IMR-90 (cell line): ENCODE data around the gene SUSD6. TPM values are rescaled to one million over a fixed set of nuclear protein-coding genes. Genes with fewer than 3 reads are reported as not detected.

Experiments
- ATAC-seq: fragments of 200-7000 bp; cut with Tn5 transposase; 2 replicates; pipeline ENCODE4 v1.9.1; 2020; ENCODE audit warnings: low read depth, mild to moderate bottlenecking, moderate library complexity
- BruUV-seq: library from RNA; stranded (reverse); fragments of 400-500 nt; replicated peaks from 2 replicates; lab custom pipeline; 2021; lab: Mats Ljungman, UMichigan
- CTCF ChIA-PET: fragments of 300-600 bp; formaldehyde crosslinking; extraction: SDS; loops from one replicate; lab custom pipeline; 2021; ENCODE audit warnings: antibody characterized with exemption; lab: Yijun Ruan, JAX
- POLR2A ChIA-PET: fragments of 300-600 bp; sonication (Branson Sonifier 250); formaldehyde crosslinking; loops from one replicate; lab custom pipeline; 2022; ENCODE audit warnings: antibody characterized with exemption; ENCODE audit not compliant: unreplicated experiment; lab: Charles Lee
- DNase-seq: peaks from one replicate; pipeline ENCODE4 v3.0.0; 2013
- H2AFZ ChIP-seq: replicated peaks from 2 replicates; pipeline ENCODE3; 2013; ENCODE audit warnings: low read length, mild to moderate bottlenecking; ENCODE audit not compliant: poor library complexity
- H2AK5ac ChIP-seq: 2 replicates; pipeline ENCODE4 v1.6.1; 2013; ENCODE audit warnings: low read depth, low read length, inconsistent platforms
- H2AK9ac ChIP-seq: replicated peaks from 2 replicates; pipeline ENCODE3; 2013; ENCODE audit warnings: mild to moderate bottlenecking, low read depth, low read length, moderate library complexity; ENCODE audit not compliant: poor library complexity
- H2BK120ac ChIP-seq: 2 replicates; pipeline ENCODE4 v1.6.1; 2013; ENCODE audit warnings: low read depth, low read length, inconsistent platforms
- H2BK15ac ChIP-seq: 3 replicates; pipeline ENCODE4 v1.6.1; 2013; ENCODE audit warnings: low read depth, low read length, inconsistent platforms
- H2BK20ac ChIP-seq: 2 replicates; pipeline ENCODE4 v1.6.1; 2013; ENCODE audit warnings: low read depth, mild to moderate bottlenecking, inconsistent platforms, low read length, moderate library complexity
- H2BK5ac ChIP-seq: 2 replicates; pipeline ENCODE4 v1.6.1; 2013; ENCODE audit warnings: mild to moderate bottlenecking, low read depth, low read length, inconsistent platforms; ENCODE audit not compliant: poor library complexity, severe bottlenecking
- H3K14ac ChIP-seq: replicated peaks from 2 replicates; pipeline ENCODE4 v1.6.1; 2013; ENCODE audit warnings: low read depth, low read length, inconsistent platforms
- H3K18ac ChIP-seq: 2 replicates; pipeline ENCODE4 v1.6.1; 2013; ENCODE audit warnings: low read depth, low read length, control low read depth
- H3K23ac ChIP-seq: 2 replicates; pipeline ENCODE4 v1.6.1; 2013; ENCODE audit warnings: low read depth, low read length, inconsistent platforms
- H3K27ac ChIP-seq: 2 replicates; pipeline ENCODE4 v1.5.1; 2013; ENCODE audit warnings: mild to moderate bottlenecking, control low read depth, low read length; ENCODE audit not compliant: insufficient read depth
- H3K27me3 ChIP-seq: 2 replicates; pipeline ENCODE4 v1.6.1; 2013; ENCODE audit warnings: low read length; ENCODE audit not compliant: control insufficient read depth, insufficient read depth
- H3K36me3 ChIP-seq: 2 replicates; pipeline ENCODE4 v1.6.1; 2013; ENCODE audit warnings: low read length, mixed read lengths; ENCODE audit not compliant: control insufficient read depth, insufficient read depth
- H3K4ac ChIP-seq: 2 replicates; pipeline ENCODE4 v1.6.1; 2013; ENCODE audit warnings: low read depth, low read length, inconsistent platforms
- H3K4me1 ChIP-seq: 2 replicates; pipeline ENCODE4 v1.6.1; 2013; ENCODE audit warnings: low read length, mixed read lengths; ENCODE audit not compliant: control insufficient read depth, insufficient read depth
- H3K4me2 ChIP-seq: 2 replicates; pipeline ENCODE4 v1.6.1; 2013; ENCODE audit warnings: low read depth, mild to moderate bottlenecking, control low read depth, low read length, moderate library complexity
- H3K4me3 ChIP-seq: 2 replicates; pipeline ENCODE4 v1.5.1; 2013; ENCODE audit warnings: low read depth, mild to moderate bottlenecking, control low read depth, low read length, moderate library complexity; ENCODE audit not compliant: insufficient read depth
- H3K56ac ChIP-seq: 2 replicates; pipeline ENCODE4 v1.6.1; 2013; ENCODE audit warnings: low read length, inconsistent platforms; ENCODE audit not compliant: insufficient read depth; ENCODE audit errors: extremely low read depth
- H3K79me1 ChIP-seq, 2 experiments: 2 replicates each; pipeline ENCODE4 v1.6.1; 2013; ENCODE audit warnings: low read length in 2 of 2, inconsistent platforms in 1 of 2, low read depth in 1 of 2
- H3K9ac ChIP-seq: 2 replicates; pipeline ENCODE4 v1.6.1; 2013; ENCODE audit warnings: low read depth, low read length, control low read depth
- H3K9me1 ChIP-seq: 2 replicates; pipeline ENCODE4 v1.6.1; 2013; ENCODE audit warnings: low read length, inconsistent platforms; ENCODE audit not compliant: insufficient read depth
- H3K9me3 ChIP-seq: 2 replicates; pipeline ENCODE4 v1.6.1; 2013; ENCODE audit warnings: low read length; ENCODE audit not compliant: control insufficient read depth, insufficient read depth
- H4K20me1 ChIP-seq: 2 replicates; pipeline ENCODE4 v1.6.1; 2013; ENCODE audit warnings: low read length, inconsistent platforms; ENCODE audit not compliant: insufficient read depth
- H4K5ac ChIP-seq: 2 replicates; pipeline ENCODE4 v1.6.1; 2013; ENCODE audit warnings: mild to moderate bottlenecking, low read depth, low read length, control low read depth
- H4K8ac ChIP-seq, 2 experiments: 2 replicates each; pipeline ENCODE4 v1.6.1; 2013; ENCODE audit warnings: low read depth in 2 of 2, low read length in 2 of 2, control low read depth in 1 of 2, inconsistent platforms in 1 of 2
- H4K91ac ChIP-seq: 2 replicates; pipeline ENCODE4 v1.6.1; 2013; ENCODE audit warnings: low read depth, low read length, inconsistent platforms; ENCODE audit not compliant: insufficient read depth
- BHLHE40 ChIP-seq: fragments of 150-350 bp; IDR thresholded peaks from 2 replicates; pipeline ENCODE4 v1.6.1; 2016; ENCODE audit warnings: mild to moderate bottlenecking, low read depth, low read length
- MAFK ChIP-seq: IDR thresholded peaks from 2 replicates; pipeline ENCODE4 v1.6.1; 2012; ENCODE audit warnings: low read depth, low read length, improper control_type of control experiment
- NFE2L2 ChIP-seq: fragments of 150-350 bp; IDR thresholded peaks from 2 replicates; pipeline ENCODE4 v1.6.1; 2016; ENCODE audit warnings: low read depth, mild to moderate bottlenecking, low read length
- POLR2A ChIP-seq: IDR thresholded peaks from 2 replicates; pipeline ENCODE4 v1.6.1; 2012; ENCODE audit warnings: mild to moderate bottlenecking, low read depth, low read length
- RAD21 ChIP-seq: IDR thresholded peaks from 2 replicates; pipeline ENCODE4 v1.6.1; 2012; ENCODE audit warnings: low read length, improper control_type of control experiment
- RCOR1 ChIP-seq: IDR thresholded peaks from 2 replicates; pipeline ENCODE4 v1.6.1; 2012; ENCODE audit warnings: mild to moderate bottlenecking, low read length, improper control_type of control experiment; ENCODE audit not compliant: insufficient replicate concordance
- WGBS, 2 experiments: methylation state at CpG; one replicate each; pipeline versions ENCODE4 v1.1.5 to v1.1.7; 2013; ENCODE audit warnings: missing lambda C conversion rate in 2 of 2; ENCODE audit not compliant: insufficient read length in 1 of 2; ENCODE audit errors: extremely low coverage in 2 of 2; 5-methylcytosine and 5-hydroxymethylcytosine counted together
- dilution Hi-C: fragments of 300-500 bp; cut with HindIII; formaldehyde crosslinking; loops from one replicate; pipeline ENCODE4 v1.14.3; 2018; ENCODE audit warnings: low sequenced_read_pairs; ENCODE audit not compliant: unreplicated experiment
- in situ Hi-C: fragments of 300-500 bp; cut with MboI; formaldehyde crosslinking; loops from 3 replicates; pipeline ENCODE4 v1.14.3; 2019; ENCODE audit warnings: low sequenced_read_pairs, inconsistent platforms, mixed read lengths
- intact Hi-C: fragments of 100-400 bp; cut with micrococcal nuclease; formaldehyde crosslinking; loops from 2 replicates; pipeline ENCODE4 v1.10.0; 2022
- polyA plus RNA-seq, 3 experiments: library from polyadenylated mRNA; depleted of rRNA; stranded (reverse); fragments of >200 nt; gene quantifications; 2 replicates each; pipeline ENCODE4 v1.2.3, GENCODE V29; 2012; ENCODE audit warnings: low replicate concordance in 1 of 3
- total RNA-seq: library from RNA; depleted of rRNA; stranded (reverse); fragments of >200 nt; gene quantifications from 2 replicates; pipeline ENCODE4 v1.2.3, GENCODE V29; 2012
- TF ChIP-seq, protein P1 (sequence below): fragments of 150-350 bp; IDR thresholded peaks from 2 replicates; pipeline ENCODE4 v1.6.1; 2017; ENCODE audit warnings: mild to moderate bottlenecking, antibody characterized with exemption, low read length, low read depth

The SUSD6 gene
- total and polyA plus RNA-seq, 2 of the 4 experiments (the other 2 are of a cell fraction) = 2.3 to 10.1 TPM

DNA sequence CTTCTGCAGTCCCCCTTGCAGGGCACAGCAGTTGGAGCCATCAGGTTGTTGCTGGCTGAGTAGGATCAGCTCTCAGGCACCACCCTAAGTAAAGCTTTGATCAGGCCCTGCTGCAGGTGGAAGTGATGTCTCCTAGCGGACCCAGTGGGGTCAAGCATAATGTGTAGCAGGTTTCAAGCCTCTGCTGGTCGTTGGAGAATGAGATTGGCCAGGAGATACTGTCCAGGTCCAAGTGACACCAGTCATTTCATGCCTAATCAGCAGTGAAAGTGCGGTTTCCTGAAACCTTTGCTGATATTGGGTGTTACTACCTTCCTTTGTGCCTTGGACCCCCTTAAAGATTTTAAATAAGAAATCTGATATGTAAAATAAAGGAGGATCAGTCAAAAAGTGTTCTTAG is 72.6 kb downstream of the SUSD6 start:
- Histone ChIP-seq H3K9me1 (peaks cover 21% of the 10 kb centered on the region), H3K4me1 (peaks cover 13% of the 10 kb centered on the region), H2BK15ac (no peak overlapping the region), H3K4me2 (no peak overlapping the region), H3K56ac (no peak overlapping the region), H3K4me3 (no peak overlapping the region), H3K79me1 (peaks cover 20 to 80% of the 10 kb centered on the region in 2 experiments), H2AK5ac (0 out of 2 replicates have a peak overlapping the region, but pooled peaks have one; percentile 44), H4K5ac (no peak overlapping the region), H4K91ac (no peak overlapping the region), H2BK20ac (no peak overlapping the region; the same call in 1 of the 2 replicates), H3K9me3 (no peaks in the 10 kb centered on the region), H3K36me3 (no peaks in the 10 kb centered on the region), H4K8ac (no peak overlapping the region), H3K9ac (no peak overlapping the region), H2BK5ac (no peak overlapping the region), H3K14ac (0 out of 2 replicates have a peak overlapping the region, but pooled peaks have one; percentile 28), H2AK9ac (no peak overlapping the region), H2BK120ac (no peak overlapping the region), H4K20me1 (peaks cover 41% of the 10 kb centered on the region), H3K23ac (no peak overlapping the region), H3K27me3 (no peaks in the 10 kb centered on the region), H3K18ac (no peak overlapping the region), H3K27ac (no peak overlapping the region), H2AFZ (no peak overlapping the region), H3K4ac (no peak overlapping the region)
- dilution Hi-C loops (no loop called here), intact Hi-C loops (no loop called here), in situ Hi-C loops (no loop called here)
- DNase-seq = no peak
- BruUV-seq = no TSS peak
- ChIA-PET POLR2A (no interaction called here), CTCF (no interaction called here)
- no peak for ATAC-seq
- no CpG with 5 or more reads among the region's 3 CpGs for WGBS, 2 experiments
- TF ChIP-seq, protein P1, sequence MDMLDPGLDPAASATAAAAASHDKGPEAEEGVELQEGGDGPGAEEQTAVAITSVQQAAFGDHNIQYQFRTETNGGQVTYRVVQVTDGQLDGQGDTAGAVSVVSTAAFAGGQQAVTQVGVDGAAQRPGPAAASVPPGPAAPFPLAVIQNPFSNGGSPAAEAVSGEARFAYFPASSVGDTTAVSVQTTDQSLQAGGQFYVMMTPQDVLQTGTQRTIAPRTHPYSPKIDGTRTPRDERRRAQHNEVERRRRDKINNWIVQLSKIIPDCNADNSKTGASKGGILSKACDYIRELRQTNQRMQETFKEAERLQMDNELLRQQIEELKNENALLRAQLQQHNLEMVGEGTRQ = no peak
- no peak for TF ChIP-seq POLR2A
- TF ChIP-seq BHLHE40 = no peak
- no peak for TF ChIP-seq RAD21
- TF ChIP-seq MAFK = no peak
- TF ChIP-seq NFE2L2 = no peak
- TF ChIP-seq RCOR1 = no peak
